HEK293 (cell line): ENCODE results near the gene ELP6.
"Not testable (repeated sequence)": the region's sequence is repeated elsewhere in the genome, so short reads cannot be mapped to it uniquely, and the experiment has no call there.

ENCODE experiments used
- CTCF ChIA-PET: fragments of 350-600 bp; formaldehyde crosslinking; extraction: SDS; loops from one replicate; lab custom pipeline; 2021; ENCODE audit warnings: antibody characterized with exemption; lab: Yijun Ruan, JAX
- POLR2A ChIA-PET: fragments of 300-600 bp; formaldehyde crosslinking; extraction: SDS; loops from one replicate; lab custom pipeline; 2020; ENCODE audit warnings: antibody characterized with exemption, inconsistent platforms; lab: Yijun Ruan, JAX
- H3K27ac ChIP-seq: fragments of 200-500 bp; sonication (Bioruptor generic); 2 replicates; pipeline ENCODE4 v1.5.1; 2014; ENCODE audit warnings: low read depth, low read length, control low read depth, inconsistent platforms; ENCODE audit errors: extremely low read depth
- H3K36me3 ChIP-seq, 2 experiments: fragments of 200-500 bp in 1 of 2; sonication (Bioruptor generic) in 1 of 2; 1 replicate in 1 of 2; 2 replicates in 1 of 2; pipeline ENCODE4 v1.5.1; 2014 to 2017; ENCODE audit warnings: inconsistent platforms in 2 of 2, low read length in 2 of 2; ENCODE audit not compliant: control insufficient read depth in 2 of 2, insufficient read depth in 1 of 2
- H3K4me1 ChIP-seq: fragments of 200-500 bp; sonication (Bioruptor generic); 2 replicates; pipeline ENCODE4 v1.5.1; 2014; ENCODE audit warnings: mild to moderate bottlenecking, low read length, inconsistent platforms; ENCODE audit not compliant: control insufficient read depth, insufficient read depth
- H3K4me3 ChIP-seq: 2 replicates; pipeline ENCODE4 v1.5.1; 2011; ENCODE audit warnings: low read depth, mild to moderate bottlenecking, control low read depth, low read length, moderate library complexity
- H3K9me3 ChIP-seq: fragments of 200-500 bp; sonication (Bioruptor generic); 2 replicates; pipeline ENCODE4 v1.5.1; 2014; ENCODE audit warnings: low read depth, low read length, inconsistent platforms; ENCODE audit not compliant: control insufficient read depth, insufficient read depth
- EGR2 ChIP-seq: fragments of 450-650 bp; formaldehyde crosslinking; IDR thresholded peaks from 2 replicates; pipeline ENCODE4 v1.5.1; 2016; ENCODE audit warnings: low read depth, missing biosample characterization, missing genetic modification characterization
- FEZF1 ChIP-seq: fragments of 450-650 bp; formaldehyde crosslinking; IDR thresholded peaks from 2 replicates; pipeline ENCODE4 v1.5.1; 2016; ENCODE audit warnings: missing biosample characterization, missing genetic modification characterization
- GFI1B ChIP-seq: fragments of 450-650 bp; formaldehyde crosslinking; IDR thresholded peaks from 2 replicates; pipeline ENCODE4 v1.5.1; 2016; ENCODE audit warnings: missing biosample characterization, missing genetic modification characterization
- OVOL3 ChIP-seq: fragments of 450-650 bp; formaldehyde crosslinking; IDR thresholded peaks from 2 replicates; pipeline ENCODE4 v1.5.1; 2016; ENCODE audit warnings: missing biosample characterization, missing genetic modification characterization
- REPIN1 ChIP-seq: fragments of 450-650 bp; formaldehyde crosslinking; IDR thresholded peaks from 2 replicates; pipeline ENCODE4 v1.5.1; 2017; ENCODE audit warnings: missing biosample characterization, missing genetic modification characterization, low read depth
- SALL2 ChIP-seq: fragments of 450-650 bp; formaldehyde crosslinking; IDR thresholded peaks from 2 replicates; pipeline ENCODE4 v1.5.0; 2017; ENCODE audit warnings: missing biosample characterization, mild to moderate bottlenecking, missing genetic modification characterization, borderline replicate concordance
- SCRT2 ChIP-seq: fragments of 450-650 bp; formaldehyde crosslinking; IDR thresholded peaks from 2 replicates; pipeline ENCODE4 v1.5.1; 2016; ENCODE audit warnings: missing biosample characterization, missing genetic modification characterization
- ZNF19 ChIP-seq: fragments of 450-650 bp; formaldehyde crosslinking; IDR thresholded peaks from 2 replicates; pipeline ENCODE4; 2016; ENCODE audit warnings: missing biosample characterization, missing genetic modification characterization, low read depth
- ZNF274 ChIP-seq, 2 experiments: fragments of 200-500 bp in 1 of 2; fragments of 450-650 bp in 1 of 2; sonication (Bioruptor generic) in 1 of 2; formaldehyde crosslinking in 1 of 2; IDR thresholded peaks; 2 replicates each; pipeline versions ENCODE4 v1.5.1 to v1.6.1; 2014 to 2016; ENCODE audit warnings: borderline replicate concordance in 1 of 2, inconsistent platforms in 1 of 2, low read length in 1 of 2, missing biosample characterization in 1 of 2, missing genetic modification characterization in 1 of 2
- ZNF423 ChIP-seq: fragments of 450-650 bp; formaldehyde crosslinking; IDR thresholded peaks from 2 replicates; pipeline ENCODE4 v1.5.1; 2016; ENCODE audit warnings: missing biosample characterization, missing genetic modification characterization
- ZNF530 ChIP-seq: fragments of 450-650 bp; formaldehyde crosslinking; IDR thresholded peaks from 2 replicates; pipeline ENCODE4 v1.5.1; 2016; ENCODE audit warnings: low read depth, missing biosample characterization, missing genetic modification characterization
- ZNF621 ChIP-seq: fragments of 450-650 bp; formaldehyde crosslinking; IDR thresholded peaks from 2 replicates; pipeline ENCODE4 v1.5.1; 2017; ENCODE audit warnings: missing biosample characterization, missing genetic modification characterization
- ZNF692 ChIP-seq: fragments of 450-650 bp; formaldehyde crosslinking; IDR thresholded peaks from 2 replicates; pipeline ENCODE4 v1.5.1; 2016; ENCODE audit warnings: missing biosample characterization, missing genetic modification characterization
- ZNF704 ChIP-seq: fragments of 450-650 bp; formaldehyde crosslinking; IDR thresholded peaks from 2 replicates; pipeline ENCODE4 v1.5.1; 2016; ENCODE audit warnings: missing biosample characterization, missing genetic modification characterization
- ZNF747 ChIP-seq: fragments of 450-650 bp; formaldehyde crosslinking; IDR thresholded peaks from 2 replicates; pipeline ENCODE4 v1.5.1; 2016; ENCODE audit warnings: missing biosample characterization, missing genetic modification characterization
- ZNF776 ChIP-seq: fragments of 450-650 bp; formaldehyde crosslinking; IDR thresholded peaks from 2 replicates; pipeline ENCODE4 v1.5.0; 2017; ENCODE audit warnings: missing biosample characterization, missing genetic modification characterization, borderline replicate concordance
- ZXDB ChIP-seq: fragments of 450-650 bp; formaldehyde crosslinking; IDR thresholded peaks from 2 replicates; pipeline ENCODE4 v1.5.1; 2016; ENCODE audit warnings: missing biosample characterization, missing genetic modification characterization
- TF ChIP-seq, protein P1 (sequence below): fragments of 450-650 bp; formaldehyde crosslinking; IDR thresholded peaks from 2 replicates; pipeline ENCODE4 v1.5.1; 2017; ENCODE audit warnings: missing biosample characterization, missing genetic modification characterization
- TF ChIP-seq, protein P2 (sequence below): fragments of 450-650 bp; formaldehyde crosslinking; IDR thresholded peaks from 2 replicates; pipeline ENCODE4 v1.5.1; 2016; ENCODE audit warnings: missing biosample characterization, missing genetic modification characterization

The ELP6 gene

DNA sequence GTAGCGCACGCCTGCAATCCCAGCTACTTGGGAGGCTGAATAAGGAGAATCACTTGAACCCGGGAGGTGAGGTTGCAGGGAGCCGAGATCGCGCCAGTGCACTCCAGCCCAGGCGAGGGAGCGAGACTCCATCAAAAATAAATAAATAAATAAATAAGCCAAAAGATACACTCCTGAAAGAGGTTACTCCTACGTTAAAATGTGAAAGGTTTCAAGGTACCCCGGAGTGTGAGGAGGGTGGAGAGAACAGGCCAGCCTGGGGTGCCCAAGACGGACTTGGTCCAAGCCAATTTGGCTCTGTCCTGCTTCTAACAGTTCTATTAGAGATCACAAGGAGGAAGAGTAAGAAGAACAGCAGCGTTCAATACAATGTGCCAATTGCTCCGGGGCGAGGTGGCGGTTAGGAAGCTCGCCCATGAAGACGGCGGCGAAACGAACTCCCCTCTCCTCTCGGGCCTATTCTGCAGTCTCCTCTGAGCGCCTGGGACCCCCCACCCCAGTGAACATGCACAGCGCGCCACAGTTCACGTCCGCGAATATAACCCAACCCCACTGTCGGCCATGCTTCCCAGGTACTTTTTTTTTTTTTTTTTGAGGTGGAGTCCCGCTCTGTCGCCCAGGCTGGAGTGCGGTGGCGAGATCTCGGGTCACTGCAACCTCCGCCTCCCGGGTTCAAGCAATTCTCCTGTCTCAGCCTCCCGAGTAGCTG lies 942 bp downstream of the ELP6 start (continued):
- TF ChIP-seq, protein P1, sequence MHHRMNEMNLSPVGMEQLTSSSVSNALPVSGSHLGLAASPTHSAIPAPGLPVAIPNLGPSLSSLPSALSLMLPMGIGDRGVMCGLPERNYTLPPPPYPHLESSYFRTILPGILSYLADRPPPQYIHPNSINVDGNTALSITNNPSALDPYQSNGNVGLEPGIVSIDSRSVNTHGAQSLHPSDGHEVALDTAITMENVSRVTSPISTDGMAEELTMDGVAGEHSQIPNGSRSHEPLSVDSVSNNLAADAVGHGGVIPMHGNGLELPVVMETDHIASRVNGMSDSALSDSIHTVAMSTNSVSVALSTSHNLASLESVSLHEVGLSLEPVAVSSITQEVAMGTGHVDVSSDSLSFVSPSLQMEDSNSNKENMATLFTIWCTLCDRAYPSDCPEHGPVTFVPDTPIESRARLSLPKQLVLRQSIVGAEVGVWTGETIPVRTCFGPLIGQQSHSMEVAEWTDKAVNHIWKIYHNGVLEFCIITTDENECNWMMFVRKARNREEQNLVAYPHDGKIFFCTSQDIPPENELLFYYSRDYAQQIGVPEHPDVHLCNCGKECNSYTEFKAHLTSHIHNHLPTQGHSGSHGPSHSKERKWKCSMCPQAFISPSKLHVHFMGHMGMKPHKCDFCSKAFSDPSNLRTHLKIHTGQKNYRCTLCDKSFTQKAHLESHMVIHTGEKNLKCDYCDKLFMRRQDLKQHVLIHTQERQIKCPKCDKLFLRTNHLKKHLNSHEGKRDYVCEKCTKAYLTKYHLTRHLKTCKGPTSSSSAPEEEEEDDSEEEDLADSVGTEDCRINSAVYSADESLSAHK (tag by site-specific recombination) = peak; percentile 97

DNA sequence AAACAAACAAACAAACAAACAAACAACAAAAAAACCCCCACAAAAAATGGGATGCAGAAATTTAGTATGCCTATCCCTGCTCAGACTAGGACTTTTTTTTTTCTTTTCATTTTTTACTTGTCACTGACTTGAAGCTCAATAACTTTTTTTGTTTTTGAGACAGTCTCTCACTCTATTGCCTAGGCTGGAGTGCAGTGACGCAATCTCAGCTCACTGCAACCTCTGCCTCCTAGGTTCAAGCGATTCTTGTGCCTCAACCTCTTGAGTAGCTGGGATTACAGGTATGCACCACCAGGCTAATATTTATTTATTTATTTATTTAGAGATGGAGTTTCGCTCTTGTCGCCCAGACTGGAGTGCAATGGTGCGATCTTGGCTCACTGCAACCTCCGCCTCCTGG lies 8.2 kb downstream of the ELP6 start:
- H3K27ac ChIP-seq, H3K9me3 ChIP-seq, H3K4me3 ChIP-seq, POLR2A ChIA-PET, H3K4me1 ChIP-seq: not testable (repeated sequence)
- H3K36me3 ChIP-seq = peaks cover 7 to 80% of the 10 kb centered on the region in 2 experiments
- CTCF ChIA-PET = interaction anchor here (0.7 kb wide), 1 partner anchor 285 kb away, joined by 4 read pairs; no protein-coding TSS in a partner anchor

DNA sequence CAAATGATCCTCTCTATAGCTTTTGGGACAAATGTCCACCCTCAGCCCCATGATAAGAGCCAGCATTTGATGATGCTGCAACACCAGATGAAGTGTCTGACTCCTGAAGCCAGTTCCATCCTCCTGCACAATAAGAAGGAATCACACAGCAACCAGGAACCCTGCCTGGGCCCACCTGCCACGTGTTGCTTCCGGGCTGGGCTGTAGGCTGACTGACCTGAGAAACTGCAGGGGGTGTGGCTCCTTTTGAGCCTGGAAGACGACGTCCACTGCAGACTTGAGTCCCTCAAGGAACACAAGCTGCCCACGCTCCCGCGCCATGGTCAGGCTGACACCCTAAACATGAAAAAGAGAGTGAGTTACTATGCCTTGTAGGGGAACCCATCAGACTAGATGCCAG lies 9.4 kb downstream of the ELP6 start:
- Histone ChIP-seq H3K36me3 (peaks cover 4 to 75% of the 10 kb centered on the region in 2 experiments; a peak in 2 of 3 replicates), H3K27ac (no peak overlapping the region), H3K4me3 (no peak overlapping the region), H3K4me1 (no peaks in the 10 kb centered on the region), H3K9me3 (no peaks in the 10 kb centered on the region)
- ChIA-PET CTCF (no interaction called here), POLR2A (no interaction called here)
- TF ChIP-seq ZNF621 (tag by site-specific recombination) (no peak), OVOL3 (tag by site-specific recombination) (no peak), ZNF692 (tag by site-specific recombination) (0 out of 2 replicates have a peak, but pooled peaks have one; percentile 14), ZNF274 (IDR thresholded peaks at IDR 0.05; ENCODE audit: low read length) (no peak), ZNF274 (tag by site-specific recombination; IDR thresholded peaks at IDR 0.05; ENCODE audit: borderline replicate concordance) (no peak), SCRT2 (peak; percentile 38; the same call in 1 of the 2 replicates), FEZF1 (tag by site-specific recombination) (no peak)

DNA sequence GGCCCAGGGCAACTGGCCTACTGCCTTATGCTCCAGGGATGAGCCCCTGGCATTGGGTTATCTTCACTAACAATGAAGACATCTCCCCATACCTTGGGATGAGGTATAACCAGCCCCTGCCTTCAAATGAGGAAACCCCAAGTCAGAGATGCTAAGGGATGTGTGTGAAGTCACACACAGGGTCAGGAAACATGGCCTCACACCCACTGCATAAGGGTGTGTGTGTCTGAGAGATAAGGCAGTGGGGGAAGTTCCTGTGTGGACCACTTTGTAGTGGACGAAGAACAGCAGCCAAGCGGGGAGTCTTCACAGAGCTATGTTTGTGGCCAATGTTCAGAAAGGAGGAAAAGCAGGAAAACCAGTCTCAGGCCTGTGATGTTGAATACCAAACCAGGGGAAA lies 10.5 kb downstream of the ELP6 start:
- no peak overlapping the region for H3K27ac ChIP-seq
- CTCF ChIA-PET = no interaction called here
- H3K4me3 ChIP-seq = no peak overlapping the region
- no peaks in the 10 kb centered on the region for H3K9me3 ChIP-seq
- TF ChIP-seq ZNF19 = no peak
- no peak for TF ChIP-seq EGR2 (tag by site-specific recombination)
- no peak for TF ChIP-seq ZNF704
- no peak for TF ChIP-seq GFI1B (tag by site-specific recombination)
- TF ChIP-seq, protein P2, sequence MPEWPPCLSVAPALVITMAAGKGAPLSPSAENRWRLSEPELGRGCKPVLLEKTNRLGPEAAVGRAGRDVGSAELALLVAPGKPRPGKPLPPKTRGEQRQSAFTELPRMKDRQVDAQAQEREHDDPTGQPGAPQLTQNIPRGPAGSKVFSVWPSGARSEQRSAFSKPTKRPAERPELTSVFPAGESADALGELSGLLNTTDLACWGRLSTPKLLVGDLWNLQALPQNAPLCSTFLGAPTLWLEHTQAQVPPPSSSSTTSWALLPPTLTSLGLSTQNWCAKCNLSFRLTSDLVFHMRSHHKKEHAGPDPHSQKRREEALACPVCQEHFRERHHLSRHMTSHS (tag by site-specific recombination) = no peak
- no peak for TF ChIP-seq ZNF423 (tag by site-specific recombination)
- TF ChIP-seq ZNF530 (tag by site-specific recombination) = no peak
- no peak for TF ChIP-seq ZXDB (tag by site-specific recombination)
- no peak for TF ChIP-seq SALL2 (tag by site-specific recombination)
- TF ChIP-seq ZNF747 (tag by site-specific recombination) = no peak
- no peak for TF ChIP-seq ZNF776 (tag by site-specific recombination)
- TF ChIP-seq REPIN1 (tag by site-specific recombination) = no peak
- POLR2A ChIA-PET = no interaction called here
- H3K36me3 ChIP-seq = peaks cover 10 to 76% of the 10 kb centered on the region in 2 experiments
- no peaks in the 10 kb centered on the region for H3K4me1 ChIP-seq
